Umbilical cord (tissue), 2 donors: ENCODE data around the gene RPS19BP1. TPM values are rescaled to one million over a fixed set of nuclear protein-coding genes. Genes with fewer than 3 reads are reported as not detected.

Experiments used
- DNase-seq: peaks from one replicate; pipeline ENCODE4 v3.0.0-alpha.2; 2015; ENCODE audit warnings: low spot score
- total RNA-seq: library from RNA; depleted of rRNA; stranded (reverse); fragments of >200 nt; gene quantifications from one replicate; pipeline ENCODE4 v1.2.3, GENCODE V29; 2014; ENCODE audit warnings: low replicate concordance; ENCODE audit not compliant: insufficient read depth

RPS19BP1 gene
- total RNA-seq, 1 donor from 2014 or later: 19.0 TPM

DNA sequence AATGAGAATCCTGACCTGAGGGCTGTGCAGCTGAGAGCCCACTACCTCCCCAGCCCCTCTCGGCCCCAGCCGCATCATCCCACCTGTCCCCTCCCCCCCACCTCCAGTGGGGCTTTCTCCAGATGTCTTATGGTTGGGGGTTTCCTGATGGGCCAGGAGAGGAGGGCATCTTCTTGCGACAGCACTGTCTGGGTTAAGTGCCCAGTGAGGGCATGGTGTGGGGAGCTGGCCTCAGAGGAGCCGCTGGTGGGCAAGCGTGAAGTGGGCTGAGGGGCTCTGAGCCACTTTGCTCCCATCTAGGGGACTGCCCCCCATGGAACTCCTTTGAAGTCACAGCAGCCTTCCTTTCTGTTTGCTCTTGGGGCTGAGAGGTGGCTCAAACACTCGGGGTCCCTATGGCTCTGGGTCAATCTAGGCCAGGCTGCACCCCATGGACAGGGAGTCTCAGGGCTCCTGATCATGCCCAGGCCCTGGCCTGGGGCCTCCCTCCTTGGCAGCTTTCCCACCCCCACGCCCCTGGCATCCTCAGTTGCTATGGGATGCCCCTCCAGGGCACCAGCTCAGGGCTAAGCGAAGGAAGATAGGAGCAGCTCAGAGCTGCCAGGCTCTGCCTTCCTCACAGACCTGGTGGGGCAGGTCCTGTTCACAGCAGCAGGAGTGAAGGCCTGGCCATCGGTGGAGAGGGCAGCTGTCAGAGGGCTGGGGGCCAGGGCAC, 41.4 kb downstream of the RPS19BP1 start:
- no peak for DNase-seq

- peak; percentile 88 for DNase-seq
These were observed 42.3 kb downstream of the RPS19BP1 start for GRCh38 chr22:39490135-39490798.

- DNase-seq: no peak
These were observed 43.2 kb downstream of the RPS19BP1 start for GRCh38 chr22:39489094-39490068.

DNA sequence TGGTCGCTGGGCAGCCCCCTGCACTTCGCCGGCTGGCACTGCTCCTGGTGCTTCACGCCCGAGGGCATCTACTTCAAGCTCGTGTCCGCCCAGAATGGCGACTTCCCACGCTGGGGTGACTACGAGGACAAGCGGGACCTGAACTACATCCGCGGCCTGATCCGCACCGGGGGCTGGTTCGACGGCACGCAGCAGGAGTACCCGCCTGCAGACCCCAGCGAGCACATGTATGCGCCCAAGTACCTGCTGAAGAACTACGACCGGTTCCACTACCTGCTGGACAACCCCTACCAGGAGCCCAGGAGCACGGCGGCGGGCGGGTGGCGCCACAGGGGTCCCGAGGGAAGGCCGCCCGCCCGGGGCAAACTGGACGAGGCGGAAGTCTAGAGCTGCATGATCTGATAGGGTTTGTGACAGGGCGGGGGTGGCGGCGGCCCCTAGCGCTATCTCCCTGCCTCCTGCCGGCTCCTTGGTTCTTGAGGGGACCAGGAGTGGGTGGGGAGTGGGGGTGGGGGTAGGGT, 43.9 kb downstream of the RPS19BP1 start:
- DNase-seq: no peak

DNA sequence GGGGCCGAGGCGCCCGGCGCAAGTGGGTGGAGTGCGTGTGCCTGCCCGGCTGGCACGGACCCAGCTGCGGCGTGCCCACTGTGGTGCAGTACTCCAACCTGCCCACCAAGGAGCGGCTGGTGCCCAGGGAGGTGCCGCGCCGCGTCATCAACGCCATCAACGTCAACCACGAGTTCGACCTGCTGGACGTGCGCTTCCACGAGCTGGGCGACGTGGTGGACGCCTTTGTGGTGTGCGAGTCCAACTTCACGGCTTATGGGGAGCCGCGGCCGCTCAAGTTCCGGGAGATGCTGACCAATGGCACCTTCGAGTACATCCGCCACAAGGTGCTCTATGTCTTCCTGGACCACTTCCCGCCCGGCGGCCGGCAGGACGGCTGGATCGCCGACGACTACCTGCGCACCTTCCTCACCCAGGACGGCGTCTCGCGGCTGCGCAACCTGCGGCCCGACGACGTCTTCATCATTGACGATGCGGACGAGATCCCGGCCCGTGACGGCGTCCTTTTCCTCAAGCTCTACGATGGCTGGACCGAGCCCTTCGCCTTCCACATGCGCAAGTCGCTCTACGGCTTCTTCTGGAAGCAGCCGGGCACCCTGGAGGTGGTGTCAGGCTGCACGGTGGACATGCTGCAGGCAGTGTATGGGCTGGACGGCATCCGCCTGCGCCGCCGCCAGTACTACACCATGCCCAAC, 44.6 kb downstream of the RPS19BP1 start:
- DNase-seq: no peak

- peak; percentile 56 for DNase-seq
These were observed 45.4 kb downstream of the RPS19BP1 start for GRCh38 chr22:39486951-39487825.

- DNase-seq: no peak
These were observed 49.8 kb downstream of the RPS19BP1 start for GRCh38 chr22:39482768-39483167.

- no peak for DNase-seq
These were observed 51.0 kb downstream of the RPS19BP1 start for GRCh38 chr22:39481595-39481994.

- DNase-seq: no peak
These were observed 51.5 kb downstream of the RPS19BP1 start for GRCh38 chr22:39481054-39481453.

DNA sequence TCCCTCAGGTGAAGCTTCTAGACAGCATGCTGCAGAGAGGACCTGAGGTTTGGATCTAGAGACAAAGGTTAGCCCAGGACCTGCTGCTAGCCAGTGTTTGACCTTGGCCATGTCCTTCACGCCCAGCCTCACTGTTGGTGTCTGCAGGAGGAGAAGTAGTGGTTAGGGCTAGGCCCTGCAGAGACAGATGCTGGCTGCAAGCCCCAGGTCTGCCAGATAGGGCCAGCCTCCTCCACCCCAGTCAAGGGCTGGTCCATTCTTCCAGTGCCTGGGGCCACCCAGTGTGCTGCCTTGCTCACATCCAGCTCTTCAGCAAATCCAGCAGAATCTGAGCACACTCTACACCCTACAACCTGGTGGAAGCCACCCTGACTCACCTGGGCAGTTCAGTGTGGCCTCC, 52.0 kb downstream of the RPS19BP1 start:
- DNase-seq: no peak

DNA sequence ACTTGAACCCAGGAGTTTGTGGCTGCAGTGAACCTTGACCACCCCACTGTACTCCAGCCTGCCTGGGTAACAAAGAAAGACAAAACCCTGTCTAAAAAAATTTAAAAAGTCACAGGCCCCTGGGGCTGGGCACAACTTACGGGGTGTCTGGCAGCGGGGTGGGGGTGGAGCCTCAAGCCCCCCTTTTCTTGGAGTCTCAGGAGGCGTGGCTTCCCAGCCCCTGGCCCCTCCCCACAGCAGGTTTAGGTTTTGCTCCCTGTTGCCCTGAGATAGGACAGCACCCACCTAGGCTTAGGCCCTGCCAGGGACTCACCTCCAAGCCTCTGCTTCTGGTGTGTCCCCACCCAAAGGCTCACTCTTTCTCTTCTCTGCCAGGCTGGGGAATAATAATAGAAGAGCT, 53.3 kb downstream of the RPS19BP1 start:
- DNase-seq: no peak

Other genes starting within 250 kb of the RPS19BP1 start
- gene RPL3, start 213.1 kb downstream of the RPS19BP1 start, total RNA-seq: 2,339 TPM
- gene SYNGR1, start 182.8 kb downstream of the RPS19BP1 start, total RNA-seq: 3.6 TPM
- 18.8 TPM for gene TAB1, start 133.0 kb downstream of the RPS19BP1 start, total RNA-seq
- gene MGAT3, start 75.7 kb downstream of the RPS19BP1 start, total RNA-seq: 2.2 TPM
- gene MIEF1, start 30.5 kb downstream of the RPS19BP1 start, total RNA-seq: 7.0 TPM
- 231 TPM for gene ATF4, start 12.2 kb downstream of the RPS19BP1 start, total RNA-seq
- gene CACNA1I, start 38.0 kb upstream of the RPS19BP1 start, total RNA-seq: 0.48 TPM